Activated naive CD8-positive, alpha-beta T cell treated with anti-CD3 and anti-CD28 coated beads, Interleukin-2, amount 10 ng/mL, durations not matched to agents 7 days and 5 days (primary cell): ENCODE data around the gene CFAP46. TPM values are rescaled to one million over a fixed set of nuclear protein-coding genes. Genes with fewer than 3 reads are reported as not detected.
A peak's percentile ranks its signal among the peaks of the same experiment; 100 is the strongest.
"Not testable (repeated sequence)": the region's sequence is repeated elsewhere in the genome, so short reads cannot be mapped to it uniquely, and the experiment has no call there.

Experiments
- ATAC-seq: fragments of 150-1000 bp; cut with Tn5 transposase; one replicate; pipeline ENCODE4 v1.10.0; 2021; ENCODE audit warnings: low read depth, moderate library complexity
- POLR2A ChIA-PET: fragments of 350-600 bp; sonication (Branson Sonifier 250); formaldehyde crosslinking; loops from one replicate; lab custom pipeline; 2021; ENCODE audit warnings: antibody characterized with exemption; lab: Charles Lee
- DNase-seq: peaks from one replicate; pipeline ENCODE4 v3.0.0; 2021
- H3K27ac Mint-ChIP-seq: one replicate; pipeline ENCODE4 v1.8.0; 2022; ENCODE audit warnings: mild to moderate bottlenecking, mixed read lengths
- H3K27me3 Mint-ChIP-seq: one replicate; pipeline ENCODE4 v1.8.0; 2022; ENCODE audit warnings: mild to moderate bottlenecking, moderate library complexity, mixed read lengths
- H3K36me3 Mint-ChIP-seq: one replicate; pipeline ENCODE4 v1.8.0; 2021; ENCODE audit warnings: mild to moderate bottlenecking, mixed read lengths
- H3K4me1 Mint-ChIP-seq: one replicate; pipeline ENCODE4 v1.8.0; 2021; ENCODE audit warnings: mixed read lengths
- H3K4me3 Mint-ChIP-seq: one replicate; pipeline ENCODE4 v1.8.0; 2022; ENCODE audit warnings: mild to moderate bottlenecking, moderate library complexity, mixed read lengths
- H3K9me3 Mint-ChIP-seq: one replicate; pipeline ENCODE4 v1.8.0; 2021; ENCODE audit warnings: mixed read lengths
- total RNA-seq, 2 experiments: library from RNA; stranded (reverse); gene quantifications; one replicate each; pipeline ENCODE4 v1.2.3, GENCODE V29; 2021

Gene CFAP46
- total RNA-seq, 2 experiments from 2014 or later, result not detected

- no peak overlapping the region for H3K27ac Mint-ChIP-seq
- no peaks in the 10 kb centered on the region for H3K9me3 Mint-ChIP-seq
- no peaks in the 10 kb centered on the region for H3K36me3 Mint-ChIP-seq
- ATAC-seq, result peak; percentile 68
- H3K27me3 Mint-ChIP-seq, result peaks cover 31% of the 10 kb centered on the region
- POLR2A ChIA-PET, result no interaction called here
- peaks cover 2% of the 10 kb centered on the region for H3K4me1 Mint-ChIP-seq
- DNase-seq, result peak; percentile 66
- H3K4me3 Mint-ChIP-seq, result no peak overlapping the region
These were observed 2.2 kb downstream of the CFAP46 start for GRCh38 chr10:132939957-132940790.

DNA sequence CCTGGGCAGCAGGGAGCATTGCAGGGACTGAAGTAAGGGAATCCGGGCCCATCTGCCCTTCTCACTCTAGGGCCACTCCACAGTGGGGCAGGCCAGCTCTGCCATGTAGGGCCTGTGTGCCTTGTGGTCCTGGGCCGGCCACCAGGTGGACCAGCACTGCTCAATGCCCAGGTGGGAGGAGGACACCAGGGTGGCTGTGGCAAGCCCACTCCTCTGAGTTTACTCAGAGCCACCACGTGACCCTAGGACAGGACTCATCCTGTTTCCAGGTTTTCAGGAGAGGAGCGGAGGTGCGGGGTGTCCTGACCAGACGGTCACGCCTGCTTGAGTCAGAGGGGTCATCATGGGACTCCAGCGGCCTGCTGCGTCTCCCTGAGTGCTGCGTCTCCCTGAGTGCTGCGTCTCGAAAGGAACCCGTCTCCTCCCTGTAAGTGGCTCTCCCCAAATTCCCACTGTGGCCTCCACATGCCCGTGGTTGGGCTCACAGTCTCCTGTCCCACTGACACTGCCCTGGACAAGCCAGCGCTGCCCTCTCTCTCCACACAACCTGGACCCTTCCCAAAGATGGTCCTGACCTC, 2.9 kb downstream of the CFAP46 start:
- H3K9me3 Mint-ChIP-seq, result no peaks in the 10 kb centered on the region
- H3K36me3 Mint-ChIP-seq, result no peaks in the 10 kb centered on the region
- no peak overlapping the region for H3K4me3 Mint-ChIP-seq
- no peak overlapping the region for H3K27ac Mint-ChIP-seq
- peaks cover 25% of the 10 kb centered on the region for H3K27me3 Mint-ChIP-seq
- POLR2A ChIA-PET, result no interaction called here
- ATAC-seq, result no peak
- H3K4me1 Mint-ChIP-seq, result peaks cover 2% of the 10 kb centered on the region
- peak; percentile 26 for DNase-seq

- Mint-ChIP-seq H3K36me3 (no peaks in the 10 kb centered on the region), H3K4me3 (no peak overlapping the region)
- ATAC-seq, result peak; percentile 44
These were observed 3.7 kb downstream of the CFAP46 start for GRCh38 chr10:132938472-132939339.

GRCh38 chr10:132937861-132938260, 4.5 kb downstream of the CFAP46 start:
- Mint-ChIP-seq H3K4me3 (no peak overlapping the region), H3K36me3 (no peaks in the 10 kb centered on the region), H3K27me3 (peaks cover 21% of the 10 kb centered on the region), H3K9me3 (no peaks in the 10 kb centered on the region), H3K27ac (no peak overlapping the region), H3K4me1 (peaks cover 2% of the 10 kb centered on the region)
- POLR2A ChIA-PET, result no interaction called here
- no peak for DNase-seq
- ATAC-seq, result no peak

More at GRCh38 chr10:132938472-132939339, 3.7 kb downstream of the CFAP46 start:
- H3K9me3 Mint-ChIP-seq, result no peaks in the 10 kb centered on the region
- H3K27me3 Mint-ChIP-seq, result peaks cover 23% of the 10 kb centered on the region
- POLR2A ChIA-PET, result no interaction called here
- H3K4me1 Mint-ChIP-seq, result peaks cover 2% of the 10 kb centered on the region
- DNase-seq, result peak; percentile 34
- no peak overlapping the region for H3K27ac Mint-ChIP-seq

GRCh38 chr10:132934953-132935352, 7.4 kb downstream of the CFAP46 start:
- Mint-ChIP-seq H3K9me3 (no peaks in the 10 kb centered on the region), H3K36me3 (peaks cover 1% of the 10 kb centered on the region), H3K27ac (no peak overlapping the region), H3K4me1 (no peaks in the 10 kb centered on the region), H3K4me3 (no peak overlapping the region), H3K27me3 (peaks cover 4% of the 10 kb centered on the region)
- no peak for ATAC-seq
- POLR2A ChIA-PET, result no interaction called here
- DNase-seq, result no peak

GRCh38 chr10:132933308-132934042, 8.9 kb downstream of the CFAP46 start:
- H3K4me3 Mint-ChIP-seq, result no peak overlapping the region
- H3K27me3 Mint-ChIP-seq, result peaks cover 4% of the 10 kb centered on the region
- POLR2A ChIA-PET, result no interaction called here
- H3K9me3 Mint-ChIP-seq, result no peaks in the 10 kb centered on the region
- no peaks in the 10 kb centered on the region for H3K4me1 Mint-ChIP-seq
- H3K27ac Mint-ChIP-seq, result no peak overlapping the region
- ATAC-seq (no peak), DNase-seq (no peak)
- H3K36me3 Mint-ChIP-seq, result peaks cover 1% of the 10 kb centered on the region

GRCh38 chr10:132932461-132933307, 9.7 kb downstream of the CFAP46 start:
- no peak for DNase-seq
- ATAC-seq, result no peak
- no peak overlapping the region for H3K27ac Mint-ChIP-seq
- H3K4me1 Mint-ChIP-seq, result no peaks in the 10 kb centered on the region
- H3K36me3 Mint-ChIP-seq, result peaks cover 1% of the 10 kb centered on the region
- H3K4me3 Mint-ChIP-seq, result no peak overlapping the region
- H3K9me3 Mint-ChIP-seq, result no peaks in the 10 kb centered on the region
- peaks cover 2% of the 10 kb centered on the region for H3K27me3 Mint-ChIP-seq
- POLR2A ChIA-PET, result no interaction called here

GRCh38 chr10:132931258-132932250, 10.8 kb downstream of the CFAP46 start:
- H3K9me3 Mint-ChIP-seq, POLR2A ChIA-PET, H3K4me3 Mint-ChIP-seq, ATAC-seq, H3K4me1 Mint-ChIP-seq, H3K27me3 Mint-ChIP-seq, H3K36me3 Mint-ChIP-seq: not testable (repeated sequence)
- peak overlapping the region; percentile 42 for H3K27ac Mint-ChIP-seq
- peak; percentile 27 for DNase-seq

DNA sequence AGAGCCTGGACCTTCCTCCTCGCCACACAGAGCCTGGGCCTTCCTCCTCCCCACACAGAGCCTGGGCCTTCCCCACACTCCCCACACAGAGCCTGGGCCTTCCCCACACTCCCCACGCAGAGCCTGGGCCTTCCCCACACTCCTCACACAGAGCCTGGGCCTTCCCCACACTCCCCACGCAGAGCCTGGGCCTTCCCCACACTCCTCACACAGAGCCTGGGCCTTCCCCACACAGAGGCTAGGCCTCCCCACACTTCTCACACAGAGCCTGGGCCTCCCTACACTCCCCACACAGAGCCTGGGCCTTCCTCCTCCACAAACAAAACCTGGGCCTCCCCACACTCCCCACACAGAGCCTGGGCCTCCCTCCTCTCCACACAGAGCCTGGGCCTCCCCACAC, 11.7 kb downstream of the CFAP46 start:
- H3K9me3 Mint-ChIP-seq, ATAC-seq, H3K27me3 Mint-ChIP-seq, H3K36me3 Mint-ChIP-seq, H3K4me3 Mint-ChIP-seq, H3K27ac Mint-ChIP-seq, DNase-seq, H3K4me1 Mint-ChIP-seq, POLR2A ChIA-PET: not testable (repeated sequence)

- ATAC-seq (no peak), DNase-seq (no peak)
- POLR2A ChIA-PET, result no interaction called here
- Mint-ChIP-seq H3K4me1 (no peaks in the 10 kb centered on the region), H3K27me3 (no peaks in the 10 kb centered on the region), H3K4me3 (no peak overlapping the region), H3K27ac (no peak overlapping the region), H3K9me3 (no peaks in the 10 kb centered on the region), H3K36me3 (peaks cover 1% of the 10 kb centered on the region)
These were observed 12.3 kb downstream of the CFAP46 start for GRCh38 chr10:132929953-132930548.

DNA sequence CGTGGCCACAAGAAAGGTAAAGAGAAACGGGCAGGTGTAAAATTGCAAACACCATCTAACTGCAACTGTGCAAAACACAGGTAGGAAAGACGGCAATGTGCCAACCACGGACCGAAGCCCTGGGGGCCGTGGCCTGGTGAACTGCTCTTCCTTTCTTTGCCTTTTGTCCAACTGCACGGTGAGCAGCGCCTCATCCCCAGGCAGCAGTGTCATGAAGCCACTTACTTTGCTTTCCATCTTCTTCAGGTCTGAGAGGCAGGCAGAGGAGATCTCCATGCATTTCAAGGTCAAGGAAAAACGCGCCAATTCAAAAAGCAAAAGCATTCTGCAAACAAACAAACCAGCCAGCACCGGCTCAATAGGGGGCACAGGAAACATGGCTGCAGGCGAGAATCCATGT, 12.9 kb downstream of the CFAP46 start:
- Mint-ChIP-seq H3K4me3 (no peak overlapping the region), H3K36me3 (peaks cover 1% of the 10 kb centered on the region), H3K27me3 (no peaks in the 10 kb centered on the region), H3K4me1 (no peaks in the 10 kb centered on the region), H3K27ac (no peak overlapping the region), H3K9me3 (no peaks in the 10 kb centered on the region)
- ATAC-seq (no peak), DNase-seq (no peak)
- POLR2A ChIA-PET, result no interaction called here
